Suppressor macrophage treated with lipopolysaccharide for 1 hour (primary cell): ENCODE results near the gene ZSCAN22.
A peak's percentile ranks its signal among the peaks of the same experiment; 100 is the strongest.
"Not testable (repeated sequence)": the region's sequence is repeated elsewhere in the genome, so short reads cannot be mapped to it uniquely, and the experiment has no call there.

Source experiments
- DNase-seq, 3 donors: peaks; one replicate each; pipeline ENCODE4 v3.0.0-alpha.2; 2020 to 2022

Gene ZSCAN22

GRCh38 chr19:58318297-58318696 lies 8.5 kb upstream of the ZSCAN22 start:
- DNase-seq, result no peak

GRCh38 chr19:58319241-58319640 lies 7.6 kb upstream of the ZSCAN22 start:
- DNase-seq, result no peak

GRCh38 chr19:58325311-58326022 lies 1.3 kb upstream of the ZSCAN22 start:
- no peak for DNase-seq

GRCh38 chr19:58326501-58326913 lies 287 bp upstream of the ZSCAN22 start:
- no peak for DNase-seq

GRCh38 chr19:58328999-58329398 lies 2.2 kb downstream of the ZSCAN22 start:
- peak; percentile 39 to 57 (median 48) for DNase-seq

GRCh38 chr19:58330458-58330857 lies 3.7 kb downstream of the ZSCAN22 start:
- DNase-seq, result no peak

- DNase-seq, result peak; percentile 31 to 53 (median 40)
Measured at GRCh38 chr19:58332697-58333096, 5.9 kb downstream of the ZSCAN22 start.

GRCh38 chr19:58334691-58335249 lies 8.0 kb downstream of the ZSCAN22 start:
- no peak for DNase-seq

- no peak for DNase-seq
Measured at GRCh38 chr19:58335630-58336029, 8.8 kb downstream of the ZSCAN22 start.

GRCh38 chr19:58336216-58336615 lies 9.4 kb downstream of the ZSCAN22 start:
- DNase-seq, result no peak

- no peak for DNase-seq
Measured at GRCh38 chr19:58336820-58337219, 10.0 kb downstream of the ZSCAN22 start.

GRCh38 chr19:58338336-58338735 lies 11.5 kb downstream of the ZSCAN22 start:
- DNase-seq, result no peak

- DNase-seq, result no peak
Measured at GRCh38 chr19:58338825-58339558, 12.2 kb downstream of the ZSCAN22 start.

- no peak for DNase-seq
Measured at GRCh38 chr19:58345558-58345957, 18.8 kb downstream of the ZSCAN22 start.

- DNase-seq, result peak; percentile 77 to 93 (median 81)
Measured at GRCh38 chr19:58346961-58347929, 20.5 kb downstream of the ZSCAN22 start.

GRCh38 chr19:58348080-58348479 lies 21.3 kb downstream of the ZSCAN22 start:
- not testable (repeated sequence) for DNase-seq

GRCh38 chr19:58349590-58349989 lies 22.8 kb downstream of the ZSCAN22 start:
- DNase-seq, result no peak

- DNase-seq, result no peak
Measured at GRCh38 chr19:58350001-58350861, 23.4 kb downstream of the ZSCAN22 start.

- DNase-seq, result no peak
Measured at GRCh38 chr19:58350871-58351557, 24.2 kb downstream of the ZSCAN22 start.

- DNase-seq, result no peak
Measured at GRCh38 chr19:58351558-58351878, 24.7 kb downstream of the ZSCAN22 start.
